AG10803 (cell line): ENCODE data around the gene POLR3G.

Source experiments
- DNase-seq: peaks from one replicate; pipeline ENCODE4 v3.0.0; 2010; ENCODE audit warnings: low read depth
- H3K4me3 ChIP-seq: 2 replicates; pipeline ENCODE4 v1.5.1; 2011; ENCODE audit warnings: mild to moderate bottlenecking, low read length, control low read depth
- CTCF ChIP-seq: conservative IDR thresholded peaks from 2 replicates; pipeline ENCODE4 v1.5.1; 2011; ENCODE audit warnings: mild to moderate bottlenecking, low read length, control low read depth, inconsistent platforms

POLR3G gene

GRCh38 chr5:90549729-90550275, 75.1 kb downstream of the POLR3G start:
- no peak for TF ChIP-seq CTCF
- no peak for DNase-seq

GRCh38 chr5:90550963-90551362, 76.3 kb downstream of the POLR3G start:
- no peak for DNase-seq
- no peak overlapping the region for H3K4me3 ChIP-seq
- TF ChIP-seq CTCF: no peak

More at GRCh38 chr5:90549729-90550275, 75.1 kb downstream of the POLR3G start:
- H3K4me3 ChIP-seq: no peak overlapping the region

GRCh38 chr5:90551376-90551775, 76.7 kb downstream of the POLR3G start:
- H3K4me3 ChIP-seq: no peak overlapping the region
- no peak for TF ChIP-seq CTCF
- DNase-seq: no peak

- H3K4me3 ChIP-seq: no peak overlapping the region
- no peak for DNase-seq
- no peak for TF ChIP-seq CTCF
Measured at GRCh38 chr5:90553711-90554110, 79.0 kb downstream of the POLR3G start.

- no peak for DNase-seq
- H3K4me3 ChIP-seq: no peak overlapping the region
- TF ChIP-seq CTCF: no peak
Measured at GRCh38 chr5:90554358-90555006, 79.8 kb downstream of the POLR3G start.

GRCh38 chr5:90555666-90556065, 81.0 kb downstream of the POLR3G start:
- no peak for TF ChIP-seq CTCF
- H3K4me3 ChIP-seq: no peak overlapping the region
- DNase-seq: no peak

DNA sequence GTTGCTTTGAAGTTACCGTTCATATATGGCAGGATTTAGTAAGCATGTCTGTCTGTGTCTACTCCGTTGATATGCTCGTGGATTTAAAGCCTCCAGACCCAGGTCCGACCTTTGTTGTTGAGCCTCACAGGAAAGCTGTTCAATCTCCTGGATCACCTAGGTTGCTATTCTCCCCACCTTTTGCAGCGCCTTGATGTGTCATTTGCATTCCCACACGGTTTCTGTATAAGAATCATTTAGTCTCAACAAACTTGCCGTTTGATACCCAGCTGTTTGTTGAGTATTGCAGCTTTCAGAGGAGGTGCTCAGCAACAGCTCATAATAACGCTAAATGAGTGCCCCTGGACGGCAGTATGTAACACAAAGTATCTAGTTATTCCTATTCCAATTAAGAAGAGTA, 82.7 kb downstream of the POLR3G start:
- DNase-seq: no peak
- no peak for TF ChIP-seq CTCF
- H3K4me3 ChIP-seq: no peak overlapping the region
